ENCODE data around the gene CDKAL1.
"Not testable (repeated sequence)": the region's sequence is repeated elsewhere in the genome, so short reads cannot be mapped to it uniquely, and the experiment has no call there.

The CDKAL1 gene

GRCh38 chr6:20511852-20512251 is 22.4 kb upstream of the CDKAL1 start:
- H4K20me1 ChIP-seq (ENCODE audit: insufficient read depth, low read length), result no peaks in the 10 kb centered on the region
- no peaks in the 10 kb centered on the region for H3K4me1 ChIP-seq (ENCODE audit: low read length)
- no peak overlapping the region for H3K4me3 ChIP-seq (ENCODE audit: low read length)
- no peak overlapping the region for H3K27ac ChIP-seq (ENCODE audit: low read length)
- no peak overlapping the region for H2AFZ ChIP-seq (ENCODE audit: low read depth, low read length)
- no peaks in the 10 kb centered on the region for H3K36me3 ChIP-seq (replicated peaks; ENCODE audit: low read depth, low read length)
- H3K4me2 ChIP-seq (ENCODE audit: low read length), result no peak overlapping the region
- no peaks in the 10 kb centered on the region for H3K9me3 ChIP-seq (ENCODE audit: insufficient read depth, low read length)
- no peak overlapping the region for H3K9ac ChIP-seq (ENCODE audit: low read length)
- no peaks in the 10 kb centered on the region for H3K27me3 ChIP-seq (ENCODE audit: low read depth, low read length)
- TF ChIP-seq CTCF (IDR thresholded peaks at IDR 0.05; ENCODE audit: low read depth, low read length) (no peak), EZH2phosphoT487 (IDR thresholded peaks at IDR 0.05; ENCODE audit: low read depth) (no peak)
- H3K79me2 ChIP-seq (ENCODE audit: low read length), result no peaks in the 10 kb centered on the region

GRCh38 chr6:20525208-20525607 is 9.0 kb upstream of the CDKAL1 start:
- not testable (repeated sequence) for H2AFZ ChIP-seq (ENCODE audit: low read depth, low read length); H3K9ac ChIP-seq (ENCODE audit: low read length); H3K27ac ChIP-seq (ENCODE audit: low read length); H3K4me1 ChIP-seq (ENCODE audit: low read length); H3K36me3 ChIP-seq (replicated peaks; ENCODE audit: low read depth, low read length); H3K9me3 ChIP-seq (ENCODE audit: insufficient read depth, low read length); H3K4me2 ChIP-seq (ENCODE audit: low read length); H3K27me3 ChIP-seq (ENCODE audit: low read depth, low read length); H3K79me2 ChIP-seq (ENCODE audit: low read length); H3K4me3 ChIP-seq (ENCODE audit: low read length); H4K20me1 ChIP-seq (ENCODE audit: insufficient read depth, low read length)

GRCh38 chr6:20529086-20529448 is 5.2 kb upstream of the CDKAL1 start:
- H3K36me3 ChIP-seq (replicated peaks; ENCODE audit: low read depth, low read length); H3K9ac ChIP-seq (ENCODE audit: low read length); H4K20me1 ChIP-seq (ENCODE audit: insufficient read depth, low read length); H2AFZ ChIP-seq (ENCODE audit: low read depth, low read length); H3K79me2 ChIP-seq (ENCODE audit: low read length); H3K9me3 ChIP-seq (ENCODE audit: insufficient read depth, low read length); H3K27ac ChIP-seq (ENCODE audit: low read length); H3K27me3 ChIP-seq (ENCODE audit: low read depth, low read length): not testable (repeated sequence)
- peak; percentile 24 for TF ChIP-seq CTCF (IDR thresholded peaks at IDR 0.05; ENCODE audit: low read depth, low read length)
- H3K4me3 ChIP-seq (ENCODE audit: low read length), result peak overlapping the region; percentile 59
- 0 out of 2 replicates have a peak overlapping the region, but pooled peaks have one; percentile 60 for H3K4me2 ChIP-seq (ENCODE audit: low read length)
- peaks cover 11% of the 10 kb centered on the region for H3K4me1 ChIP-seq (ENCODE audit: low read length)

- TF ChIP-seq EZH2phosphoT487 (IDR thresholded peaks at IDR 0.05; ENCODE audit: low read depth) (no peak), CTCF (IDR thresholded peaks at IDR 0.05; ENCODE audit: low read depth, low read length) (no peak)
- no peak overlapping the region for H3K4me3 ChIP-seq (ENCODE audit: low read length)
- no peak overlapping the region for H3K9ac ChIP-seq (ENCODE audit: low read length)
- no peaks in the 10 kb centered on the region for H4K20me1 ChIP-seq (ENCODE audit: insufficient read depth, low read length)
- H2AFZ ChIP-seq (ENCODE audit: low read depth, low read length), result no peak overlapping the region
- H3K27ac ChIP-seq (ENCODE audit: low read length), result no peak overlapping the region
- no peaks in the 10 kb centered on the region for H3K36me3 ChIP-seq (replicated peaks; ENCODE audit: low read depth, low read length)
- H3K4me2 ChIP-seq (ENCODE audit: low read length), result no peak overlapping the region
- H3K4me1 ChIP-seq (ENCODE audit: low read length), result peaks cover 18% of the 10 kb centered on the region
- H3K9me3 ChIP-seq (ENCODE audit: insufficient read depth, low read length), result no peaks in the 10 kb centered on the region
- peaks cover 27% of the 10 kb centered on the region for H3K79me2 ChIP-seq (ENCODE audit: low read length)
- no peaks in the 10 kb centered on the region for H3K27me3 ChIP-seq (ENCODE audit: low read depth, low read length)
Measured at GRCh38 chr6:20532881-20533280, 1.4 kb upstream of the CDKAL1 start.

- H3K4me1 ChIP-seq (ENCODE audit: low read length), result peaks cover 13% of the 10 kb centered on the region
- H3K79me2 ChIP-seq (ENCODE audit: low read length), result peaks cover 32% of the 10 kb centered on the region
- H4K20me1 ChIP-seq (ENCODE audit: insufficient read depth, low read length), result no peaks in the 10 kb centered on the region
- H3K27me3 ChIP-seq (ENCODE audit: low read depth, low read length), result no peaks in the 10 kb centered on the region
- no peaks in the 10 kb centered on the region for H3K9me3 ChIP-seq (ENCODE audit: insufficient read depth, low read length)
- H2AFZ ChIP-seq (ENCODE audit: low read depth, low read length), result peak overlapping the region; percentile 76; the same call in 1 of the 2 replicates
- H3K4me3 ChIP-seq (ENCODE audit: low read length), result peak overlapping the region; percentile 93
- H3K36me3 ChIP-seq (replicated peaks; ENCODE audit: low read depth, low read length), result no peaks in the 10 kb centered on the region
- no peak for TF ChIP-seq EZH2phosphoT487 (IDR thresholded peaks at IDR 0.05; ENCODE audit: low read depth)
- no peak for TF ChIP-seq CTCF (IDR thresholded peaks at IDR 0.05; ENCODE audit: low read depth, low read length)
- H3K27ac ChIP-seq (ENCODE audit: low read length), result no peak overlapping the region
- peak overlapping the region; percentile 14; the same call in 1 of the 2 replicates for H3K9ac ChIP-seq (ENCODE audit: low read length)
- peak overlapping the region; percentile 74 for H3K4me2 ChIP-seq (ENCODE audit: low read length)
Measured at GRCh38 chr6:20533746-20534294, 437 bp upstream of the CDKAL1 start.
